SKM-1 treated with dmso at 0.1 percent for 144 hours (cell line): ENCODE data around the gene NCKAP5.
A peak's percentile ranks its signal among the peaks of the same experiment; 100 is the strongest.

Source experiments
- DNase-seq: peaks from one replicate; lab custom pipeline; 2025; ENCODE audit not compliant: unreplicated experiment; lab: John Stamatoyannopoulos, UW

NCKAP5 gene

DNA sequence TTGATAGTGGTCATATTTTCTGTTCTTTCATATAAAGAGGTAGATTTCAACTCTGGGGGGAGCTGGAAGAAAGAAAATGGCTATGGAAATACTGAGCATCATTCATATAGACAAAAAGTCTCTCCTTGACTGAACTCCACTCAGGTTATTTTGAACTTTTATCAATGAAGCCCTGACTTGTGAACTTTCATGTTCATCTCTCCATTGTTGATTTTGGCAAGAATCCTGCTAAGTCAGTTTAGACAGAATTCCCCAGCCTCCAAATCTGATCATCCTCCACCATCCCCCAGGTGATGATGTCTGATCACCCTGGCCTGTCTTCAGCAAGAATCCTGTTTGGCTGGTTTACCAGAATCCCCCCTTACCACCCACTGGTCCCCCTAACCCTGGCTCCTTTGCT lies 395.0 kb downstream of the NCKAP5 start:
- DNase-seq: no peak

DNA sequence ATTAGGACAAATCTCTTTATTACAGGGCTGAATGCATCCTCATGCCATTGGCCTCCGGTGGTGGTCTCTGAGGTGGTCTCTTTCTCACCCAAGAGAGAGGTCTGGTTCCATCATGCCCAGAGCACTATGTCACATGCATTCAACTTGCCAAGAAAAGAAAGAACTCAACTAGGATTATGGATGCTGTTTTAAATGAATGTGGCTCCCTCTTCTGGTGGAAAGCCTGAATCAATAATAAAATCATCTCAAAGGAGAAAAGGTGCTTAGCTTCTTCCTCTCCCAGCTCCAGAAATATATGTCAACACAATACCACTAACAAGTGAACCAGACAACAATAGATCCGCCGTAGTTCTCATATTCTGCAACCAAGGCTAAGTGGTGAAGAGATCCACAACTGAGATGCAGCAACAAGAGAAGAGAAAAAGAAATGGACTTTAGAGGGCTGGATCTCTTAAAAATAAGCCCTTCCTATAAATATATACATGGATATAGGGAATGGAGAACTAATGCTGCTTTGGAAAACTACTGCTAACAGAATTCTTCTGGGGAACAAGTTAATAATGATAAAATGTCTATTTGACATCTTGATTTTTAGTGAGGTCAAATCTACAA lies 396.8 kb downstream of the NCKAP5 start:
- peak; percentile 55 for DNase-seq

GRCh38 chr2:133169274-133169912 lies 398.9 kb downstream of the NCKAP5 start:
- no peak for DNase-seq

GRCh38 chr2:133167990-133168389 lies 400.3 kb downstream of the NCKAP5 start:
- no peak for DNase-seq

GRCh38 chr2:133167223-133167622 lies 401.0 kb downstream of the NCKAP5 start:
- DNase-seq: no peak

DNA sequence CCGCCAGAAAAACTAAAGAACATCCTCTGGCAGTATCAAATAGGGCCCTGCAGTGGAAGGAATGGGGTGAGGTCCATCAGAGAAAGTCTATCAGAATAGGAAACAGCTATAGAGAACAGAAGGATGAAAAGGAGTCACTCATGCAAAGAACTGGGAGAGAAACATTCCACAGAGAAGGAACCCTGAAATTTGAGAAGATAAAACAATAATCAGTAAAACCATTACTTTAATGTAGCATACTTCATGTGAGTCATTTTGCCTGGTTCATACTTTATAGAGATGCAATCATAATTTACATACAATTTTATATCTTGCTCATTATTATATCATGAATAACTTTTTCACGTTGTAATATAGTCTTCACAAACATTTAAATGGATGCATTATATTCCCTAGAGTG lies 402.2 kb downstream of the NCKAP5 start:
- no peak for DNase-seq

GRCh38 chr2:133163111-133163510 lies 405.2 kb downstream of the NCKAP5 start:
- DNase-seq: no peak

DNA sequence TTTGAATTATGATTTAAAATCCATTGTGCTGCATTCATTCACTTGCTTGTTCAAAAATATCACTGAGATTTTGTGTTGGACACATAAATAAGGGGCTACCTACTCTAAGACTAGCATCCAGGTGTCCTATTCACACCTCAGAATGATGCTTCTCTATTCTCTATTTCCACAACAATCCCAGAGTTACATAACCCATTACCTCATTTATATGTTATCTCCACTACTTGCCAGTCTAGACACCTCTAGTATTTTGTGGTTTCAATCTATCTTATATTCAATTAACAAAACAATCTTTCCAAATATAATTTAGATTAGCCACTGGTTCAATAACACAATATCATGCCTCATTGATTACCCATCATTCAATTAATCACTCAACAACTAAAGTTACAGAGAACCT lies 409.8 kb downstream of the NCKAP5 start:
- no peak for DNase-seq

DNA sequence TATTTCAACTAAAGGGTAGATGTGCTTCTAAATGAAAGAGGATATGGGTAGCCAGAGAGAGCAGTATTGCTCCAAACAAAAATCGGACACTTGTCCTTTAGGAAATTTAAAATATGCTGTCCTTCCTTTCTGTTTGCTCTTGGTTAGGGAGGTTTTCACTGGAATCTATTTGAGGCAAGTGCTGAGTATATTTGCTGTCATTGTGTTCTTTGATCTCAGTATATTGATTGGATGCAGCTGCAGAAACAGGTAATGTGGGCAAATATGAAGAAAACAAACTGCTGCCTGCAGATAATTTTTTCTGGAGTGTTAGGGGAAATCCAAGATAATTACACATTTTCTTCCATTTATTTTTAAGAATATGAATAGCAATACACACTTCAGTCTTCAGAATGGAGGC lies 410.2 kb downstream of the NCKAP5 start:
- no peak for DNase-seq

- no peak for DNase-seq
These were observed 411.1 kb downstream of the NCKAP5 start for GRCh38 chr2:133157141-133157540.

DNA sequence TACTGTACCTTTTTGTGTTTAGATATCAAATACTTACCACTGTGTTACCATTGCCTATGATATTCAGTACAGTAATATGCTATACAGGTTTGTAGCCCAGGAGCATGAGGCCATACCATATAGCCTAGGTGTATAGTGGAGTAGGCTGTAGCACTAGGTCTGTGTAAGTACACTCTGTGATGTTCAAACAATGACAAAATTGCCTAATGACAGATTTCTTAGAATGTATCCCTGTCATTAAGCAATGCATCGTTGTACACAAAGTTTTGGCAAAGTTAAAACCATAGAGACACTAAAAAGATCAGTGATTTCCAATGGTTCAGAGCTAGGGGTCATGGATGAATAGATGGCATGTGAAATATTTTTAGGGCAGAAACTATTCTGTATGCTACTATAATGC lies 415.5 kb downstream of the NCKAP5 start:
- DNase-seq: no peak

DNA sequence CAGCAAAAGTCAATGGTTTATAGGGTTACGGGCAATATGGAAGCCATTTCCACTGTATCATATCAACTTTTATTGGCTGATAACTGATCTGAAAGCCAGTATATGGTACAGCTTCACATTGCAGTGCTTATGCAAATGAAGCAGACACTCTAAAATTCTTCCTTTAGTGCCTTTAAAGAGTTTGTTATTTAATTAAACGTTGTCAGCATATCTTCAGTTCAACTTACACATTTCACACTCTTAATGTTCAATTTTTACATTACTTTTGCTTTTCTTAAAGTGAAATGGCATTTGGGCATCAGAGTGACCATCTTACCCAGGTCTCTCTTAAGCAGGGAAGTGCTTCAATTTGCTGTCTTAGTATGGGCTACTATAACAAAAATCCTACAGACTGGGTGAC lies 420.1 kb downstream of the NCKAP5 start:
- DNase-seq: no peak

DNA sequence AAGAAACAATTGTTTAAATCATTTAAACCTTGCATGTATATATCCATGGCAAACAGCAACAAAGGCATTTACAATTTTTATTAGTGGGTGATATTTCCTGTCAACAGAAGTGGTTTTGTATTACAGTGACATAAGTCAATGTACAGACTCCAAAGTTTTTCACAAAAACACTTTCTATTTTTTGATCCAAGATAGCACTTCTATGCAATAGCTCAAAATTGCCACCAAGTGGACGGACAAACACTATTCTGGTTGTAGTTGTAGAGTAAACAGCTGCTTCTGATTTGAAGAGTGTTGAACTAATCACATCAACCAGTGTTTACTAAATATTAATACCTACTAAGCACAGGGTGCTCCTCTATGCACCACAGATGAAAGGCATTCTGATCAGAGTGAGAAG lies 421.4 kb downstream of the NCKAP5 start:
- DNase-seq: no peak

DNA sequence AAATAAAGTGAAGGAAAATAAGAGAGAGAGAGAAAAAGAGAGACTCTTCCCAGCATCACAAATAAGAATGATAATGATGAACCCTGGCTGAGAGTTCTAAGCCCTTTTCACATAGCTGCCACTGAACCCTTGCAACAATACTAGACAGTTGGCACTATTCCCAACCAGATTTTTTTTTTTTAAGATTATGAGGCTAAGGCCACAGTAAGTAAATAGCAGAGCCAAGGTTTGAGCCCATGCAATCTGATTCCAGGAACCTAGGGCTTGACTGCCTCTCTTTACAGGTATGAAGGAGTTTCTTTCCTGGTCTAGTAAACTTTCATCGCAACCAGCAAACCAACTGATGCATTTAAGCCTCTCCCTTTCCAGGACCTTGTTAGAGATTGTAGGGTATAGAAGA lies 424.6 kb downstream of the NCKAP5 start:
- DNase-seq: no peak

GRCh38 chr2:133142087-133142486 lies 426.2 kb downstream of the NCKAP5 start:
- DNase-seq: no peak

- no peak for DNase-seq
These were observed 427.6 kb downstream of the NCKAP5 start for GRCh38 chr2:133140620-133141019.

DNA sequence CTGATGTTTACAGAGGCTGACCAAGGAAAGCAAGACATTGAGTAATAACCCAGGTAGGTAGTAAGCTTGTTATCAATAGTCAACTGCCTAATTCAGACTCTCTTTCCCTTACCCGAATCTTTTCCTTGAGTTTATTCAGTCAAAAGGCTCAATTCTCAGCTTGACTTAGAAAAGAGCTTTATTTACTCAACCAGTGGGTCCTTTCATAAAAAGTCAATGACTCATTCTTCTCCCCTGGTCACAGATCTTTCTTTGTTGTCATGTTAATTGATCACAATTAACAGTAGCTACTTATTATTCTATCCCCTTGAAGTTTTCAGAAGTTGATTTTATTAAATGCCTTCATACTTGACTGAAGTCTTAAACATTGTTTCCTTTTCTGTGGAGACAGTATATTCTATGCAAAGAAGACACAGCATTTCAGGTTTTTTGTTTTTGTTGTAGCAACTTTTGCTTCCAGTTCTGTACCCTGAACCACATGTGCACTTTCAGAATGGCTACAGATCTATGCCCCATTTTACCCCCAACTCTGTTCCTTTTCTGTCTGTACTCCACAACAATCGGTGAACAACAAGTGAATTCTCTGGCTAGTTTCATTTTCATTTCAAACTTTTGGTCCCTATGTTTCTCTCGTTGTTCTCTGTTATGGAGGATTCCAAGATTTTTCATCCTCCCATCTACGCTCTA lies 428.3 kb downstream of the NCKAP5 start:
- no peak for DNase-seq

- no peak for DNase-seq
These were observed 429.6 kb downstream of the NCKAP5 start for GRCh38 chr2:133138693-133139092.

- no peak for DNase-seq
These were observed 433.1 kb downstream of the NCKAP5 start for GRCh38 chr2:133135035-133135654.

- DNase-seq: no peak
These were observed 437.6 kb downstream of the NCKAP5 start for GRCh38 chr2:133130548-133131246.

DNA sequence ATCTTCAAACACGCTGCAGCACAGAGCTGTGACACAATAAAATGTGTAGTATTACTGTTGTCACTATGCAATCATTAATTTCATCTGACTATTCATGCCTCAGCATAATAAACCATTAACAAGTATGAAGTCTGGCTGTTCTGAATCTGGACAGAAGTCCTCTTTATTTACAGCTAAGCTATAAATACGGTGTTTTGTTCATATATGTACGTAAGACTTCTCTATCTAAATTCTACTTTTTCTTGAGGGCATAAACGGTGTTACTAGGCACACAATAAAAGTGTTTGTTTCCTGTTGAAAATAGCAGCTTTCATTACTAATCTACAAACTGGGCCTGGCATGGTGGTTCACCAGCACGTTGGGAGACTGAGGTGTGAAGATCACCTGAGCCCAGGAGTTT lies 443.8 kb downstream of the NCKAP5 start:
- no peak for DNase-seq
